Neural crest cell (in vitro differentiated cells): Measurements from ENCODE around the gene CNTNAP2. TPM values are rescaled to one million over a fixed set of nuclear protein-coding genes. Genes with fewer than 3 reads are reported as not detected.

Source experiments
- DNase-seq: peaks from one replicate; pipeline ENCODE4 v3.0.0; 2021; ENCODE audit warnings: low read depth, mixed read lengths, low spot score
- H3K27ac Mint-ChIP-seq: one replicate; pipeline ENCODE4 v1.8.0; 2021; ENCODE audit warnings: mild to moderate bottlenecking, mixed read lengths; ENCODE audit not compliant: unreplicated experiment
- H3K27me3 Mint-ChIP-seq: 2 replicates; pipeline ENCODE4 v1.8.0; 2021; ENCODE audit warnings: low read depth, mild to moderate bottlenecking, mixed read lengths
- H3K36me3 Mint-ChIP-seq: 2 replicates; pipeline ENCODE4 v1.8.0; 2021; ENCODE audit warnings: low read depth, mild to moderate bottlenecking, mixed read lengths
- H3K4me1 Mint-ChIP-seq: 2 replicates; pipeline ENCODE4 v1.8.0; 2021; ENCODE audit warnings: mixed read lengths
- H3K4me3 Mint-ChIP-seq: one replicate; pipeline ENCODE4 v1.8.0; 2021; ENCODE audit warnings: mild to moderate bottlenecking, mixed read lengths
- H3K9me3 Mint-ChIP-seq: 2 replicates; pipeline ENCODE4 v1.8.0; 2021; ENCODE audit warnings: mixed read lengths
- total RNA-seq: library from RNA; stranded (reverse); gene quantifications from 2 replicates; pipeline ENCODE4 v1.2.1, GENCODE V29; 2021
- TF ChIP-seq, protein P1 (sequence below): fragments of 200-600 bp; sonication (generic); conservative IDR thresholded peaks from 2 replicates; pipeline ENCODE4 v1.5.0; 2021; ENCODE audit warnings: antibody characterized with exemption, mild to moderate bottlenecking

Gene CNTNAP2
- total RNA-seq, 1 donor from 2014 or later: 12.9 TPM

- no peaks in the 10 kb centered on the region for H3K36me3 Mint-ChIP-seq
- no peak for DNase-seq
- no peak overlapping the region for H3K4me3 Mint-ChIP-seq
- H3K27me3 Mint-ChIP-seq: no peaks in the 10 kb centered on the region
- TF ChIP-seq, protein P1, sequence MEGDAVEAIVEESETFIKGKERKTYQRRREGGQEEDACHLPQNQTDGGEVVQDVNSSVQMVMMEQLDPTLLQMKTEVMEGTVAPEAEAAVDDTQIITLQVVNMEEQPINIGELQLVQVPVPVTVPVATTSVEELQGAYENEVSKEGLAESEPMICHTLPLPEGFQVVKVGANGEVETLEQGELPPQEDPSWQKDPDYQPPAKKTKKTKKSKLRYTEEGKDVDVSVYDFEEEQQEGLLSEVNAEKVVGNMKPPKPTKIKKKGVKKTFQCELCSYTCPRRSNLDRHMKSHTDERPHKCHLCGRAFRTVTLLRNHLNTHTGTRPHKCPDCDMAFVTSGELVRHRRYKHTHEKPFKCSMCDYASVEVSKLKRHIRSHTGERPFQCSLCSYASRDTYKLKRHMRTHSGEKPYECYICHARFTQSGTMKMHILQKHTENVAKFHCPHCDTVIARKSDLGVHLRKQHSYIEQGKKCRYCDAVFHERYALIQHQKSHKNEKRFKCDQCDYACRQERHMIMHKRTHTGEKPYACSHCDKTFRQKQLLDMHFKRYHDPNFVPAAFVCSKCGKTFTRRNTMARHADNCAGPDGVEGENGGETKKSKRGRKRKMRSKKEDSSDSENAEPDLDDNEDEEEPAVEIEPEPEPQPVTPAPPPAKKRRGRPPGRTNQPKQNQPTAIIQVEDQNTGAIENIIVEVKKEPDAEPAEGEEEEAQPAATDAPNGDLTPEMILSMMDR: no peak
- H3K4me1 Mint-ChIP-seq: no peaks in the 10 kb centered on the region
- no peaks in the 10 kb centered on the region for H3K9me3 Mint-ChIP-seq
- no peak overlapping the region for H3K27ac Mint-ChIP-seq
Measured at GRCh38 chr7:146701166-146701565, 584.6 kb downstream of the CNTNAP2 start.

DNA sequence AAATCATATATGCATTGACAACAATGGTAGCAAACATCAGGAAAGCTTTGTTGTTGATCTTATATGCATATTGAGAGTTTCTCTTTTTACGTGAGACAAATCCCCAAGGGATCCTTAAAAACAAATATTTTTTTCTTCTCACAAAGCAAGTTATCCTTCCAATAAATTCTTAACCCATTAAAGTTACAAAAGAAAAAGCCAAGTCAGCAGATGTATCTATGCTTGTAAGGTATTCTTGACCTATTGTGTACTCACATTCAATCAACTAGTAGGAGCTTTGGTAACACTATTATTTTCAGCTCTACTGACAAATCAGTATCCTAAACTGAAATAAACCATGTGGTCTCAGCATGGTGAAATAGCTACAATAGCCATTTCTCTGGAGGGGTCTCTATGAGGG is 586.3 kb downstream of the CNTNAP2 start:
- Mint-ChIP-seq H3K4me1 (no peaks in the 10 kb centered on the region), H3K9me3 (no peaks in the 10 kb centered on the region), H3K36me3 (no peaks in the 10 kb centered on the region), H3K27me3 (no peaks in the 10 kb centered on the region), H3K27ac (no peak overlapping the region), H3K4me3 (no peak overlapping the region)
- DNase-seq: no peak
- TF ChIP-seq, protein P1: no peak

GRCh38 chr7:146709451-146710027 is 592.9 kb downstream of the CNTNAP2 start:
- Mint-ChIP-seq H3K36me3 (no peaks in the 10 kb centered on the region), H3K9me3 (no peaks in the 10 kb centered on the region), H3K4me1 (no peaks in the 10 kb centered on the region), H3K27me3 (no peaks in the 10 kb centered on the region), H3K4me3 (no peak overlapping the region), H3K27ac (no peak overlapping the region)
- TF ChIP-seq, protein P1: no peak
- no peak for DNase-seq

DNA sequence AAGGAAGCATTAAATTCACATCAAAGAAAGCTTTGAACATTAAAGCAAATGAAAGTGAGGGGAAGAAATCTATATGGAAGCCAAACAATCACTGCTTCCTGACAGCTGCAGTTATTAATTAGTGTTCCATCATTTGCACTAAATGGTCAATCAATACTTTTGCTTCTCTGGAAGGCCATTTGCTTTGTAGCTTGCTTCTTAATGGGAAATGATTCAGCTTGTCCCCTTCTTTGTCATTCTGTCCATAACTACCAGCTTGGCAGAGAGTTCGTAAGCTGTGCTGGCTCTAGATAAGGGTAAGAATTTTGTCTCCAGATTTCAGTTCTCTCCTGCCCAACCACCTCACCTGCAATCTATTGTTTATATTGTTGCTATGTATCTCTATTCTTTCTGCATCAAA is 596.6 kb downstream of the CNTNAP2 start:
- H3K4me3 Mint-ChIP-seq: no peak overlapping the region
- no peaks in the 10 kb centered on the region for H3K27me3 Mint-ChIP-seq
- H3K9me3 Mint-ChIP-seq: no peaks in the 10 kb centered on the region

DNA sequence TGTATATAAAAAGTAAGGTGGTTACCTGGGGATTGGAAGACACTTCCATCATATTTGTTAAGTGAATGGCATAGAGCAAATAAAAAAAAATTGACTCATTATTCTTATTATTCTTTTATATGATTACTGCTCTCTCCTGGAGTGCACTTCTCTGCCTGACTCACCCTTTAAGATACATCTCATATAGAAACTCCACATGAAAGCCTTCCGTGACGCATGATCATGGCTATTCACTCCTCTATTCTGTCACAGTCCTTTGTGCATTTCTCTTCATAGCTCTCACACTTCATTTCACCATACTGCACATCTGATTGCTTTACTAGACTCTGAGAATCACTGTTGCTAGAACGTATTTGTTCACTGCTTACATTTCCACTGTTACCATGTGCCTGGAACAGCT is 597.3 kb downstream of the CNTNAP2 start:
- TF ChIP-seq, protein P1: no peak
- DNase-seq: no peak
- Mint-ChIP-seq H3K27me3 (no peaks in the 10 kb centered on the region), H3K36me3 (no peaks in the 10 kb centered on the region), H3K9me3 (no peaks in the 10 kb centered on the region), H3K27ac (no peak overlapping the region), H3K4me1 (no peaks in the 10 kb centered on the region), H3K4me3 (no peak overlapping the region)

More for the DNA sequence above, 596.6 kb downstream of the CNTNAP2 start:
- no peak for DNase-seq
- H3K36me3 Mint-ChIP-seq: no peaks in the 10 kb centered on the region
- H3K4me1 Mint-ChIP-seq: no peaks in the 10 kb centered on the region
- TF ChIP-seq, protein P1: no peak
- no peak overlapping the region for H3K27ac Mint-ChIP-seq
